ENCODE results near the gene RGMA.

The RGMA gene

DNA sequence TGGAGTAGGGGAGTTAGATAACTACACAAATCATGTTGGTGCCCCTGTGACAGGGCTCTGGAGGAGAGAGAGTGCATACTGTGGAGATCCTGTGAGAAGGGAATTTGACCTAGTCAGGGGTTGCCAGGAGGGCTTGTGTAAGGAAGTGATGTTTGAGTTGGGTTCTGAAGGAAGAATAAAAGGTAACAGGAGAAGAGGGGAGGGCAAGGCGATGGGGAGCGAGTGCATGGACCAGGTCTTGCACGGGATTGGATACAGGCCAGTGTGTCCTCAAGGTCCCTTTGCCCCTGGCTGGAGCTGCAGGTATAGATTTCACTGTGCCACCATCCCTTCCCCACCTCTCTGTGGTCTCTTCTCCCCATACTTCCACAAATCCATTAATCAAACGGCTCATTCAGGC is 83.9 kb downstream of the RGMA start:
- no peak for DNase-seq

DNA sequence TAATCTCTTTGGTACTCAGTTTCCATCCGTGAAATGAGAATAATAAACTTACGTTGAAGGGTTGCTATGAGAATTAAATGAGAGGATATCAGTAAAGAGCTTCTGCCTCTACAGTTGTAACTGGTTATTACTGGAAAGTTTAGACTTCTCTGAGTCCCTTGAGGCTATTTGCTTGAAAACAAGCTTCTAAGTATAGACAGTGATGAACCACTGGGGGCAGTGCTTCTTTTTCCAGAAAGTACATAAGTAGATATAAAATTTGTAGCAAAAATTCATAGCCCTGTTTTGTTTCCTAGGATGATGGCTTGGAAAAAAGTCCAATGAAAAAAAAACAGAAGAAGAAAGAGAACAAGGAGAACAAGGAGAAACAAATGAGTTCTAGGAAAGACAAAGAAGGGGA is 87.1 kb downstream of the RGMA start:
- DNase-seq = no peak

DNA sequence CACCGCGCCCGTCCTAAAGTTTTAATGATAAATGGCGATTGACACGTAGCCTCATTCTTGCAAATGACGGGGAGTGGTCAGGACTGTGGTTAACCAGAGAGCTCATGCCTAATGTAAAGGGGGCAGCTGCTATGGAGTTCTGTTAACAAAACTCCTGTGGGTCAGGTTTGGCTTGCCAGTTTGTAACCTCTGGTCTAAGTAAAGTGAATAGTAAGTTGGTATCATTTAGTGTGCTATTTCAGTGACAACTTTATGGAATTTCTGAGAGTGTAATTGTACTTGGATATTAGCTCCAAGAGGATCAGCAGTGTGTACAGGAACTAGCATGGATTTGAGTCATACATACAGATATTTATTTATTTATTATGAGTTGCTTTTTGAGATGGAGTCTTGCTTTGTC is 87.9 kb downstream of the RGMA start:
- DNase-seq = no peak

DNA sequence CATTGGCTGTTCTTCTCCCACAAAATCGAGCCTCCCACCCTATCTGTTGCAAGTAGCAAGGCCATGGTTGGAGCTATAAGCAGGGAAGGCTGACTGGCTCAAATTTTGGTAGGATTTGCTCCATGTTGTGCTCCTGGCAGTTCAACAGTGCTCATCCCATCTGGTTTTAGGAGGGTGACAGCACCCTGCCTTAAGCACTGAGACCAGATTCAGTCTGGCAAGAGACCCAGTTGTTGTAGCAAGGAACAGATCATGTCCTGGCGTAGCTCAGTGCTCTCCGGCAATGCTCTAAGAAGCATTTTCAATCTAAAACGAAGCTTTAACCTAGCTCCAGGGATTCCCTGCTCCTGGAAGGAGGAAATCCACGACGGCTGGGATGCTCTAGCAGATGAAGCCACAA is 91.2 kb downstream of the RGMA start:
- DNase-seq = no peak

DNA sequence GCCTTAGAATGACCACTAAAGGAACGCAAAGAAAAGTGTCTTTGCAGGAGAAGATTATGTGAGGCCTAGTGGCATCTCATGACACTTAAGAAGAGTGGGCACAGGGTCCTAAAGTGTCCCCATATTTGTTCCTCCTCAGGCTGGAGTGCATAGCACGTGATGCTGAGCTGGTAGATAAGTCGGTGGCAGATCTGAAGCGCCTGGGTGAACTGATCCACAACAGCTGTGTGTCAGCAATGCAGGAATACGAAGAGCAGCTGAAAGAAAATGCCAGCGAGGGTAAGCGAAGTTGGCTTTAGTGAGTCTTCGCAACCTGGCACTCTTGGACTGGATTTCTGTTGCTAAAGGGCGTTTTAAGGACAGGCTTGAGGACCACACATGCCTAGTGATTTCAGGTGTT is 96.3 kb downstream of the RGMA start:
- peak in 1 of 2 experiments; percentile 2 for DNase-seq

DNA sequence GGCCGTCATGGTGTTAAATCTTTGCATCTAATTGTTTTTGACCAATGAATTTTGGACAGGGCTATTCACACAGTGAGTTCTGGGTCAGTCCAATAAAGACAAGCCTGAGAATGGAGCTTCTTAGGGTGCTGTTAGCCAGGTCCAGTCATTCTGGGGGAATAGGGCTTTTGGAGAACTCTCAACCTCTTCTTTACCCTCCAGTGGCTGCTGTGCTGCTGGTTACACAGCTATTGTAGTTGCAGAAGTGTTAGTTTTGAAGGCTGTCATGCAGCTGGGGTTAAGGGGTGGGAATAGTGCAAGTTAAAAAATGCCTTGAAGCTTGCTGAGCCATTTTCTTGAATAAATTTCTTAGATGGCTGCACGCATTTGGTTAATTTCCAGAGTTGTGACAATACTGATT is 99.0 kb downstream of the RGMA start:
- DNase-seq = no peak

DNA sequence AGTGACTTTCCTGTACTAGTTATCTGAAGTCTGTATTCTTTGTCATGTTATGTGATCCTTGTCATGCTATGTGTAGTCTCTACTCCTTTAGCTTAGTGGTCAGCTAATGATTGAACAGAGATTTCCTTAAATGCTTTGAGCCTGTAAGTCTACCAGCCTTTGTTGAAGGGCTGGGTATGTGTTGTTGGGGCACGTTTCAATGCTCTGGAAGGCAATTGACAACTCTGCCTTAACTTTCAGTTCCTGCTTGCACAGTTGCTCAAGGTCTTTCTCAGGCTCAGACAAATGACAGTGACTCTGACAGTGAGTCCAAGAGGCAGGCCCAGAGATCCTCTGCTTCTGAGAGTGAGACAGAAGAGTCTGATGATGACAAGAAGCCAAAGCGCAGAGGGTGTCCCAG is 99.5 kb downstream of the RGMA start:
- DNase-seq = no peak

All from NCI-H446 (cell line).